GM18907 (cell line): ENCODE data around the gene SPRY4.
"Not testable (repeated sequence)": the region's sequence is repeated elsewhere in the genome, so short reads cannot be mapped to it uniquely, and the experiment has no call there.

Experiments
- ATAC-seq: cut with Tn5 transposase; IDR thresholded peaks from one replicate; pipeline ENCODE4 v1.9.1; 2021; ENCODE audit warnings: mild to moderate bottlenecking, moderate library complexity; ENCODE audit not compliant: unreplicated experiment

The SPRY4 gene

GRCh38 chr5:142295960-142296860, 28.6 kb downstream of the SPRY4 start:
- no peak for ATAC-seq

GRCh38 chr5:142295084-142295758, 29.6 kb downstream of the SPRY4 start:
- no peak for ATAC-seq

GRCh38 chr5:142293486-142293885, 31.3 kb downstream of the SPRY4 start:
- ATAC-seq, result no peak

GRCh38 chr5:142292808-142293207, 32.0 kb downstream of the SPRY4 start:
- no peak for ATAC-seq

GRCh38 chr5:142292249-142292648, 32.6 kb downstream of the SPRY4 start:
- no peak for ATAC-seq

- ATAC-seq, result no peak
These were observed 34.1 kb downstream of the SPRY4 start for GRCh38 chr5:142290577-142291299.

GRCh38 chr5:142289708-142290576, 34.9 kb downstream of the SPRY4 start:
- ATAC-seq, result no peak

GRCh38 chr5:142287973-142288313, 36.9 kb downstream of the SPRY4 start:
- ATAC-seq, result peak; percentile 77

- ATAC-seq, result peak; percentile 78
These were observed 37.5 kb downstream of the SPRY4 start for GRCh38 chr5:142287096-142287972.

- ATAC-seq, result no peak
These were observed 38.7 kb downstream of the SPRY4 start for GRCh38 chr5:142286111-142286510.

- ATAC-seq, result no peak
These were observed 41.5 kb downstream of the SPRY4 start for GRCh38 chr5:142283304-142283703.

GRCh38 chr5:142281966-142282365, 42.9 kb downstream of the SPRY4 start:
- ATAC-seq, result no peak

- no peak for ATAC-seq
These were observed 43.8 kb downstream of the SPRY4 start for GRCh38 chr5:142281008-142281367.

GRCh38 chr5:142280066-142281007, 44.5 kb downstream of the SPRY4 start:
- no peak for ATAC-seq

- ATAC-seq, result no peak
These were observed 46.2 kb downstream of the SPRY4 start for GRCh38 chr5:142278627-142279026.

- ATAC-seq, result no peak
These were observed 47.0 kb downstream of the SPRY4 start for GRCh38 chr5:142277796-142278195.

GRCh38 chr5:142276517-142276916, 48.3 kb downstream of the SPRY4 start:
- no peak for ATAC-seq

- no peak for ATAC-seq
These were observed 49.3 kb downstream of the SPRY4 start for GRCh38 chr5:142275496-142275895.

GRCh38 chr5:142272596-142272995, 52.2 kb downstream of the SPRY4 start:
- not testable (repeated sequence) for ATAC-seq
